Neural progenitor cell (in vitro differentiated cells): ENCODE results near the gene FAM151A. TPM values are rescaled to one million over a fixed set of nuclear protein-coding genes. Genes with fewer than 3 reads are reported as not detected.

Experiments used
- DNase-seq: peaks from one replicate; pipeline ENCODE4 v3.0.0-alpha.2; 2016; ENCODE audit warnings: low spot score
- H2AFZ ChIP-seq: fragments of 200-600 bp; sonication (generic); replicated peaks from 2 replicates; pipeline ENCODE4 v1.6.1; 2016; ENCODE audit warnings: antibody characterized with exemption
- H3F3A ChIP-seq: fragments of 200-600 bp; sonication (generic); 2 replicates; pipeline ENCODE4 v1.6.1; 2016; ENCODE audit warnings: antibody characterized with exemption, low read depth
- H3K27ac ChIP-seq: fragments of 200-600 bp; sonication (generic); 2 replicates; pipeline ENCODE4 v1.5.1; 2016; ENCODE audit warnings: mild to moderate bottlenecking
- H3K27me3 ChIP-seq: fragments of 200-600 bp; sonication (generic); 2 replicates; pipeline ENCODE4 v1.6.1; 2016; ENCODE audit warnings: mild to moderate bottlenecking, moderate library complexity
- H3K36me3 ChIP-seq: fragments of 200-600 bp; sonication (generic); 2 replicates; pipeline ENCODE4 v1.5.1; 2016
- H3K4me1 ChIP-seq: fragments of 200-600 bp; sonication (generic); 2 replicates; pipeline ENCODE4 v1.6.1; 2016; ENCODE audit warnings: mixed run types
- H3K4me2 ChIP-seq: fragments of 200-600 bp; sonication (generic); 2 replicates; pipeline ENCODE4 v1.6.1; 2016
- H3K4me3 ChIP-seq: fragments of 200-600 bp; sonication (generic); 2 replicates; pipeline ENCODE4 v1.5.1; 2016
- H3K79me2 ChIP-seq: fragments of 200-600 bp; sonication (generic); 2 replicates; pipeline ENCODE4 v1.6.1; 2016; ENCODE audit warnings: low read depth
- H3K9ac ChIP-seq: fragments of 200-600 bp; sonication (generic); 2 replicates; pipeline ENCODE4 v1.6.1; 2016
- H3K9me3 ChIP-seq: fragments of 200-600 bp; sonication (generic); 2 replicates; pipeline ENCODE4 v1.5.1; 2016; ENCODE audit warnings: low read depth
- H4K20me1 ChIP-seq: fragments of 200-600 bp; sonication (generic); 2 replicates; pipeline ENCODE4 v1.6.1; 2016; ENCODE audit warnings: low read depth
- H3K27ac Mint-ChIP-seq: 3 replicates; pipeline ENCODE4 v1.8.0; 2021; ENCODE audit warnings: mixed read lengths
- H3K27me3 Mint-ChIP-seq: 2 replicates; pipeline ENCODE4 v1.8.0; 2022; ENCODE audit warnings: low read depth, mild to moderate bottlenecking, inconsistent platforms, moderate library complexity, mixed read lengths; ENCODE audit not compliant: insufficient read depth
- H3K36me3 Mint-ChIP-seq: 3 replicates; pipeline ENCODE4 v1.8.0; 2021; ENCODE audit warnings: mixed read lengths
- H3K4me1 Mint-ChIP-seq: 3 replicates; pipeline ENCODE4 v1.8.0; 2021; ENCODE audit warnings: mixed read lengths
- H3K4me3 Mint-ChIP-seq: 3 replicates; pipeline ENCODE4 v1.8.0; 2021; ENCODE audit warnings: mild to moderate bottlenecking, moderate library complexity, mixed read lengths
- H3K9me3 Mint-ChIP-seq: 3 replicates; pipeline ENCODE4 v1.8.0; 2020; ENCODE audit warnings: mixed read lengths
- EZH2 ChIP-seq: fragments of 200-600 bp; sonication (generic); IDR thresholded peaks from 2 replicates; pipeline ENCODE4 v1.6.1; 2017; ENCODE audit warnings: antibody characterized with exemption, mild to moderate bottlenecking, moderate library complexity
- EZH2phosphoT487 ChIP-seq: fragments of 200-600 bp; sonication (generic); IDR thresholded peaks from 2 replicates; pipeline ENCODE4 v1.6.1; 2017; ENCODE audit warnings: antibody characterized with exemption
- total RNA-seq: library from RNA; depleted of rRNA; stranded (reverse); fragments of >200 nt; gene quantifications from 2 replicates; pipeline ENCODE4 v1.2.3, GENCODE V29; 2015; ENCODE audit warnings: low replicate concordance
- TF ChIP-seq, protein P1 (sequence below): fragments of 200-600 bp; sonication (generic); IDR thresholded peaks from 2 replicates; pipeline ENCODE4 v1.5.1; 2017; ENCODE audit warnings: antibody characterized with exemption, mild to moderate bottlenecking

FAM151A gene
- total RNA-seq, 1 donor from 2014 or later, result not detected

DNA sequence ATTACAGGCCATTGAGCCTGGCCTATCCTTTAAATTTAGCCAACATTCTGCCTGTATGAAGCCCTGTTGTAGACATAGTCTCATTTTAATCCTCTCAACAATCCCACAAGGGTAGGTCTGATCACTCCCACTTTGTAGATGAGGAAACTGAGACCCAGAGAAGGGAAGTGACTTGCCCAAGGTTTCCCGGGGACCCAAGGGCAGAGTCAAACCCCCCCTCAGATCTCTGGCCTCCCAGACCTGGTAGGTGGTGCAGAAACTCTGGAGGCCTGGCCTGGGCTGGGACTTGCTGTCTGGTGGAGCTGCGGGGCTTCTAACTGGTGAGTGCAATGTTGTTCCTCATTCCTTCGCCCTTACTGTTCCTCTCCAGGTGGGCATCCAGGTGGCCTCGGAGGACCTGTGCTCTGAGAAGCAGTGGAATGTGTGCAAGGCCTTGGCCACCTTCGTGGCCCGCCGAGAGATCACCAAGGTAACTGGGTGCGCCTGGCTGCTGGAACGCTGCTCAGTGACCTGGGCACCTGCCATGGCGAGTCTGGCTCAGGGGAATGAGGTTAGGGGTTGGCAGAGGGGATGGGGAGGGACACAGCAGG is 29.7 kb downstream of the FAM151A start:
- Histone ChIP-seq H4K20me1 (no peaks in the 10 kb centered on the region), H3K27ac (no peak overlapping the region), H3K4me1 (peaks cover 7% of the 10 kb centered on the region), H3F3A (no peaks in the 10 kb centered on the region), H3K36me3 (no peaks in the 10 kb centered on the region), H2AFZ (no peak overlapping the region), H3K79me2 (no peaks in the 10 kb centered on the region), H3K9me3 (no peaks in the 10 kb centered on the region), H3K4me2 (no peak overlapping the region), H3K27me3 (no peaks in the 10 kb centered on the region), H3K9ac (no peak overlapping the region), H3K4me3 (no peak overlapping the region)
- Mint-ChIP-seq H3K27ac (no peak overlapping the region), H3K4me3 (no peak overlapping the region), H3K27me3 (peaks cover 3% of the 10 kb centered on the region), H3K36me3 (no peaks in the 10 kb centered on the region), H3K9me3 (no peaks in the 10 kb centered on the region), H3K4me1 (peaks cover 16% of the 10 kb centered on the region)
- no peak for TF ChIP-seq EZH2
- TF ChIP-seq EZH2phosphoT487, result no peak
- TF ChIP-seq, protein P1, sequence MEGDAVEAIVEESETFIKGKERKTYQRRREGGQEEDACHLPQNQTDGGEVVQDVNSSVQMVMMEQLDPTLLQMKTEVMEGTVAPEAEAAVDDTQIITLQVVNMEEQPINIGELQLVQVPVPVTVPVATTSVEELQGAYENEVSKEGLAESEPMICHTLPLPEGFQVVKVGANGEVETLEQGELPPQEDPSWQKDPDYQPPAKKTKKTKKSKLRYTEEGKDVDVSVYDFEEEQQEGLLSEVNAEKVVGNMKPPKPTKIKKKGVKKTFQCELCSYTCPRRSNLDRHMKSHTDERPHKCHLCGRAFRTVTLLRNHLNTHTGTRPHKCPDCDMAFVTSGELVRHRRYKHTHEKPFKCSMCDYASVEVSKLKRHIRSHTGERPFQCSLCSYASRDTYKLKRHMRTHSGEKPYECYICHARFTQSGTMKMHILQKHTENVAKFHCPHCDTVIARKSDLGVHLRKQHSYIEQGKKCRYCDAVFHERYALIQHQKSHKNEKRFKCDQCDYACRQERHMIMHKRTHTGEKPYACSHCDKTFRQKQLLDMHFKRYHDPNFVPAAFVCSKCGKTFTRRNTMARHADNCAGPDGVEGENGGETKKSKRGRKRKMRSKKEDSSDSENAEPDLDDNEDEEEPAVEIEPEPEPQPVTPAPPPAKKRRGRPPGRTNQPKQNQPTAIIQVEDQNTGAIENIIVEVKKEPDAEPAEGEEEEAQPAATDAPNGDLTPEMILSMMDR, result no peak
- no peak for DNase-seq

DNA sequence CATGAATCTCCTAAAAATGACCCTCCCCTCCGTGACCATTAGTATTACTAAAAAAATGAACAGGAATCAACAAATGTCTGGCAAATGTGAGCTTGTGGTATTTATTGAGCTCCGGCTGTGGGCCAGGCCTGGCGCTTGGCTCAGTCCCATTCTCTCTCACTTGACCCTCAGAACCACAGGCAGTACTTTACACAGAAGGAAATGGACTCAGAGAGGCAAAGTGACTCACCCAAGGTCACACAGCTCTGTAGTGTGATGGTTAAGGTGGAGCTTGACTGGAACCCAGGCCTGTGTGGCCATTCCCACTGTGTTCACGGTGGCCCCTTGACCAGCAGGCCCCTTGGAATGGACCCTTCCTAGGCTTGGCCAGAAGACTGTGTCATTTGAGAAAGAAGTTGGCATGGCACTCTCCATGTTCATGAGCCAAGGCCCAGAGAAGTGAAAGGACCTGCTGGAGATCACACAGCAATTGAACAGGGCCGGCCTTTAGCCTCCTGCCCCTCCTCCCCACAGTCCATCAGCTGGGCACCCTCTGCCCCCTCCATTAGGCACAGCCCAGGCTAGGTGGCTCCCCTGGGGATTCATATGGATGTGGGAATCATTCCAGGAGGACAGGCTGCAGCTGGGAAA is 32.1 kb downstream of the FAM151A start:
- no peaks in the 10 kb centered on the region for H3K9me3 ChIP-seq
- H4K20me1 ChIP-seq, result no peaks in the 10 kb centered on the region
- H3K27me3 ChIP-seq, result no peaks in the 10 kb centered on the region
- Mint-ChIP-seq H3K4me3 (no peak overlapping the region), H3K9me3 (no peaks in the 10 kb centered on the region), H3K27ac (peak overlapping the region; percentile 11), H3K4me1 (peaks cover 5% of the 10 kb centered on the region), H3K36me3 (no peaks in the 10 kb centered on the region), H3K27me3 (peaks cover 6% of the 10 kb centered on the region)
- H3F3A ChIP-seq, result no peaks in the 10 kb centered on the region
- no peak for DNase-seq
- H3K36me3 ChIP-seq, result no peaks in the 10 kb centered on the region
- H3K9ac ChIP-seq, result no peak overlapping the region
- H3K4me2 ChIP-seq, result no peak overlapping the region
- H3K27ac ChIP-seq, result no peak overlapping the region
- no peaks in the 10 kb centered on the region for H3K79me2 ChIP-seq
- H2AFZ ChIP-seq, result no peak overlapping the region
- TF ChIP-seq, protein P1, result no peak
- TF ChIP-seq EZH2phosphoT487, result no peak
- H3K4me1 ChIP-seq, result peaks cover 7% of the 10 kb centered on the region
- no peak overlapping the region for H3K4me3 ChIP-seq

DNA sequence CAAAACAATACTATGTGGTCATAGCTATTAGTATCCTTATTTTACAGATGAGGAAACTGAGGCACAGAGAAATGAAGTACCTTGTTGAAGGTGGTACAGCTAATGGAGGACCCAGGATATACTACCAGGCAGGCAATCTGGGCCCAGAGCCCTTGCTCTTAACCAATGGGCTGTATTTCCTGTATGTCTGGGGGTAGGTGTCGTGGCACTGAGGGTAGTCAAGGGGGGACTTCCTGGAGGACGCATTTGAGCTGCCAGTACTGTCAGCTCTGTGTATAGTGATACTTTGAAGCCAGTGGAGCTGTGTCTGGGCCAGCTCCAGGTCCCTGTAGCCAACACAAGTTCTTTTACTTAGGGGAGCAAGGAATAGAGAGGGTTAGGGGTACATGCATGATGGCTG is 34.9 kb downstream of the FAM151A start:
- H3K4me1 Mint-ChIP-seq, result peaks cover 10% of the 10 kb centered on the region
- H3K9ac ChIP-seq, result no peak overlapping the region
- peaks cover 6% of the 10 kb centered on the region for H3K27me3 Mint-ChIP-seq
- H3F3A ChIP-seq, result no peaks in the 10 kb centered on the region
- H3K27me3 ChIP-seq, result no peaks in the 10 kb centered on the region
- no peak overlapping the region for H2AFZ ChIP-seq
- no peak overlapping the region for H3K4me2 ChIP-seq
- H3K79me2 ChIP-seq, result no peaks in the 10 kb centered on the region
- H3K27ac Mint-ChIP-seq, result peak overlapping the region; percentile 10
- TF ChIP-seq EZH2phosphoT487, result no peak
- TF ChIP-seq, protein P1, result no peak
- TF ChIP-seq EZH2, result no peak
- no peak overlapping the region for H3K4me3 ChIP-seq
- no peak overlapping the region for H3K27ac ChIP-seq
- peaks cover 12% of the 10 kb centered on the region for H3K4me1 ChIP-seq
- H3K4me3 Mint-ChIP-seq, result no peak overlapping the region
- no peaks in the 10 kb centered on the region for H4K20me1 ChIP-seq
- no peaks in the 10 kb centered on the region for H3K36me3 Mint-ChIP-seq
- no peaks in the 10 kb centered on the region for H3K36me3 ChIP-seq
- DNase-seq, result no peak
- no peaks in the 10 kb centered on the region for H3K9me3 Mint-ChIP-seq
- H3K9me3 ChIP-seq, result no peaks in the 10 kb centered on the region
